Heart right ventricle (tissue), 16 donors: ENCODE data around the gene PRCP. TPM values are rescaled to one million over a fixed set of nuclear protein-coding genes. Genes with fewer than 3 reads are reported as not detected.

Experiments used
- ATAC-seq, 8 donors: fragments of 200-7000 bp; cut with Tn5 transposase; one replicate each; pipeline ENCODE4 v1.9.1; 2020; ENCODE audit warnings: mild to moderate bottlenecking in 8 of 8, moderate library complexity in 8 of 8, moderate number of reproducible peaks in 1 of 8
- DNase-seq, 2 donors: peaks; one replicate each; pipeline ENCODE4 v3.0.0-alpha.2; 2020
- H3K27ac ChIP-seq, 10 donors: fragments of 200-600 bp; sonication (generic) in 2 of 10; one replicate each; pipeline versions ENCODE4 v1.5.0 to v1.8.0; 2020 to 2022; ENCODE audit warnings: mild to moderate bottlenecking in 3 of 10
- H3K27me3 ChIP-seq, 7 donors: fragments of 200-600 bp; one replicate each; pipeline ENCODE4 v1.8.0; 2021 to 2022; ENCODE audit warnings: mild to moderate bottlenecking in 2 of 7
- H3K36me3 ChIP-seq, 9 donors: fragments of 200-600 bp; sonication (generic) in 1 of 9; one replicate each; pipeline versions ENCODE4 v1.5.0 to v1.8.0; 2020 to 2022; ENCODE audit warnings: mild to moderate bottlenecking in 2 of 9
- H3K4me1 ChIP-seq, 9 donors: fragments of 200-600 bp; sonication (generic) in 1 of 9; one replicate each; pipeline versions ENCODE4 v1.5.0 to v1.8.0; 2020 to 2022; ENCODE audit warnings: mild to moderate bottlenecking in 4 of 9
- H3K4me3 ChIP-seq, 10 donors: fragments of 200-600 bp; sonication (generic) in 2 of 10; one replicate each; pipeline versions ENCODE4 v1.5.0 to v1.8.0; 2020 to 2022; ENCODE audit warnings: mild to moderate bottlenecking in 7 of 10, moderate library complexity in 2 of 10
- H3K9me3 ChIP-seq, 11 donors: fragments of 200-600 bp in 10 of 11; sonication (generic) in 2 of 11; one replicate each; pipeline versions ENCODE4 v1.5.0 to v1.8.0; 2013 to 2022; ENCODE audit warnings: mild to moderate bottlenecking in 2 of 11, control low read depth in 1 of 11, moderate library complexity in 1 of 11
- CTCF ChIP-seq, 9 donors: fragments of 200-600 bp; sonication (generic) in 2 of 9; IDR thresholded peaks; one replicate each; pipeline versions ENCODE4 v1.5.0 to v1.8.0; 2021 to 2022; ENCODE audit warnings: antibody characterized with exemption in 9 of 9, mild to moderate bottlenecking in 5 of 9, moderate library complexity in 1 of 9
- WGBS, 2 donors: extraction: QIAGEN DNeasy Blood & Tissue Kit; methylation state at CpG; one replicate each; pipeline ENCODE4 v1.1.7; 2013; ENCODE audit warnings: inconsistent platforms in 1 of 2; 5-methylcytosine and 5-hydroxymethylcytosine counted together
- intact Hi-C, 10 donors: fragments of 100-400 bp; cut with DNase I; formaldehyde crosslinking; loops; one replicate each; pipeline versions ENCODE4 v1.11.1 to v1.14.2; 2022
- polyA plus RNA-seq, 2 donors: library from polyadenylated mRNA; stranded (reverse); fragments of 200-250 nt; gene quantifications; one replicate each; pipeline ENCODE4 v1.2.3, GENCODE V29; 2013
- total RNA-seq, 10 donors: library from RNA; stranded (reverse); fragmentation: NEBNext Ultra II Directional in 3 of 10; extraction: Animal tissue kit (Norgen Biotek cat#: 25700) in 3 of 10; gene quantifications; one replicate each; pipeline versions ENCODE4 v1.2.1 to v1.2.4, GENCODE V29; 2021 to 2023
- donor health status: Arrhythmogenic right ventricular cardiomyopathy.
- donor health status: ischemic (EF 13 %, LVEDD 7.1; RV severe dilation, severe dysfunction).
- donor health status: healthy with polysubstance abuse.
- donor health status: DM: no; HTN: yes; CAD: no.
- donor health status: DM: no; HTN: no; CAD: no.
- donor health status: ischemic (EF 25% LVEDD 6.9; RV normal size, moderate dysfunction).
- donor health status: ischemic (EF 25% LVEDD 5.7; RV mildly dilated, moderate dysfunction).
- donor health status: healthy.
- donor health status: DM: yes; HTN: yes; CAD: no.
- donor health status: Ischemic cardiomyopathy.
- donor health status: ischemic (EF 35%, LVEDD 5.7; RV mildly dilated, moderate dysfunction).
- donor health status: nonischemic (EF 11% LVEDD 7.7; RV severe dilation, severe dysfunction).
- donor health status: DM: yes; HTN: yes; CAD: no.
- donor health status: PGD.
- donor health status: ischemic (EF 29% LVEDD 5.4; RV normal size, mild dysfunction).
- donor health status: nonischemic (EF 23%, LVEDD 6.1; RV moderate dilation, normal function).

The PRCP gene
- total and polyA plus RNA-seq, 12 donors: 18.0 to 89.8 (median 40.8) TPM

GRCh38 chr11:82810326-82810725 is 89.9 kb downstream of the PRCP start:
- Histone ChIP-seq H3K4me1 (no peaks in the 10 kb centered on the region), H3K9me3 (no peaks in the 10 kb centered on the region), H3K27ac (no peak overlapping the region), H3K36me3 (no peaks in the 10 kb centered on the region), H3K4me3 (no peak overlapping the region), H3K27me3 (peaks cover 0 to 34% (median 6%) of the 10 kb centered on the region in 7 donors)
- 82 to 84% methylated on average over 1 of the region's 1 CpG for WGBS, 2 donors
- no peak for DNase-seq
- TF ChIP-seq CTCF (IDR thresholded peaks at IDR 0.05): no peak
- no peak for ATAC-seq
- intact Hi-C loops: no loop called here

GRCh38 chr11:82807646-82808045 is 92.6 kb downstream of the PRCP start:
- Histone ChIP-seq H3K36me3 (no peaks in the 10 kb centered on the region), H3K27me3 (peaks cover 0 to 26% (median 0%) of the 10 kb centered on the region in 7 donors), H3K9me3 (no peaks in the 10 kb centered on the region), H3K4me1 (no peaks in the 10 kb centered on the region), H3K27ac (no peak overlapping the region), H3K4me3 (no peak overlapping the region)
- ATAC-seq: no peak
- intact Hi-C loops: no loop called here
- no peak for TF ChIP-seq CTCF (IDR thresholded peaks at IDR 0.05)
- 87 to 90% methylated on average over 3 of the region's 3 CpGs for WGBS, 2 donors
- DNase-seq: no peak

- Histone ChIP-seq H3K9me3 (no peaks in the 10 kb centered on the region), H3K4me1 (no peaks in the 10 kb centered on the region), H3K4me3 (no peak overlapping the region), H3K27ac (no peak overlapping the region), H3K36me3 (no peaks in the 10 kb centered on the region), H3K27me3 (peaks cover 0 to 23% (median 0%) of the 10 kb centered on the region in 7 donors)
- 46 to 59% methylated on average over 1 of the region's 1 CpG for WGBS, 2 donors
- intact Hi-C loops: no loop called here
- ATAC-seq (no peak), DNase-seq (no peak)
- TF ChIP-seq CTCF (IDR thresholded peaks at IDR 0.05): no peak
These were observed 97.5 kb downstream of the PRCP start for GRCh38 chr11:82802710-82803109.

GRCh38 chr11:82796998-82797961 is 103.0 kb downstream of the PRCP start:
- Histone ChIP-seq H3K27me3 (no peaks in the 10 kb centered on the region), H3K4me3 (no peak overlapping the region), H3K27ac (peak overlapping the region in 1 of 10 donors; percentile 37), H3K9me3 (no peaks in the 10 kb centered on the region), H3K36me3 (no peaks in the 10 kb centered on the region), H3K4me1 (peaks cover 0 to 3% (median 0%) of the 10 kb centered on the region in 9 donors)
- no peak for TF ChIP-seq CTCF (IDR thresholded peaks at IDR 0.05)
- WGBS, 2 donors: 70 to 71% methylated on average over 3 of the region's 3 CpGs
- DNase-seq (peak; percentile 7 to 32), ATAC-seq (peak in 4 of 8 donors; percentile 19 to 47 (median 36))
- intact Hi-C loops: no loop called here
